ENCODE data around the gene CCRL2. TPM values are rescaled to one million over a fixed set of nuclear protein-coding genes. Genes with fewer than 3 reads are reported as not detected.

The CCRL2 gene
- total RNA-seq, 6 experiments from 2014 or later = 0.30 to 2.8 (median 1.3) TPM

GRCh38 chr3:46433841-46434240, 26.8 kb downstream of the CCRL2 start:
- WGBS (ENCODE audit: insufficient coverage, low coverage, low lambda C conversion rate, missing lambda C conversion rate) = 83% methylated on average over 1 of the region's 1 CpG
- intact Hi-C loops (cut with DNase I) = no loop called here
- TF ChIP-seq POLR2A (IDR thresholded peaks at IDR 0.05) (no peak), CTCF (IDR thresholded peaks at IDR 0.05) (no peak)
- Histone ChIP-seq H3K36me3 (no peaks in the 10 kb centered on the region), H3K4me1 (no peaks in the 10 kb centered on the region), H3K4me3 (no peak overlapping the region), H3K9me3 (no peaks in the 10 kb centered on the region), H3K27me3 (no peaks in the 10 kb centered on the region), H3K27ac (no peak overlapping the region)
- DNase-seq (no peak), ATAC-seq (no peak)

- no peak for TF ChIP-seq CTCF (IDR thresholded peaks at IDR 0.05)
- TF ChIP-seq POLR2A (IDR thresholded peaks at IDR 0.05) = no peak
- no peak overlapping the region for H3K27ac ChIP-seq
- H3K4me1 ChIP-seq = no peaks in the 10 kb centered on the region
- no peak overlapping the region for H3K4me3 ChIP-seq
- intact Hi-C loops (cut with DNase I) = no loop called here
- H3K9me3 ChIP-seq = no peaks in the 10 kb centered on the region
- no peaks in the 10 kb centered on the region for H3K27me3 ChIP-seq
- 77% methylated on average over 2 of the region's 3 CpGs for WGBS (ENCODE audit: insufficient coverage, low coverage, low lambda C conversion rate, missing lambda C conversion rate)
- no peaks in the 10 kb centered on the region for H3K36me3 ChIP-seq
- DNase-seq (no peak), ATAC-seq (no peak)
These were observed 28.1 kb downstream of the CCRL2 start for GRCh38 chr3:46435081-46435726.

- TF ChIP-seq POLR2A (IDR thresholded peaks at IDR 0.05) (no peak), CTCF (IDR thresholded peaks at IDR 0.05) (no peak)
- no peaks in the 10 kb centered on the region for H3K9me3 ChIP-seq
- H3K36me3 ChIP-seq = no peaks in the 10 kb centered on the region
- no peak overlapping the region for H3K27ac ChIP-seq
- intact Hi-C loops (cut with DNase I) = no loop called here
- no peaks in the 10 kb centered on the region for H3K27me3 ChIP-seq
- DNase-seq (no peak), ATAC-seq (no peak)
- H3K4me3 ChIP-seq = no peak overlapping the region
- WGBS (ENCODE audit: insufficient coverage, low coverage, low lambda C conversion rate, missing lambda C conversion rate) = 92% methylated on average over 2 of the region's 3 CpGs
- no peaks in the 10 kb centered on the region for H3K4me1 ChIP-seq
These were observed 31.8 kb downstream of the CCRL2 start for GRCh38 chr3:46438831-46439230.

- Histone ChIP-seq H3K36me3 (no peaks in the 10 kb centered on the region), H3K27me3 (no peaks in the 10 kb centered on the region), H3K9me3 (no peaks in the 10 kb centered on the region), H3K4me3 (no peak overlapping the region), H3K27ac (no peak overlapping the region), H3K4me1 (no peaks in the 10 kb centered on the region)
- WGBS (ENCODE audit: insufficient coverage, low coverage, low lambda C conversion rate, missing lambda C conversion rate) = 71% methylated on average over 4 of the region's 4 CpGs
- intact Hi-C loops (cut with DNase I) = no loop called here
- ATAC-seq = no peak
- DNase-seq = no peak
- no peak for TF ChIP-seq POLR2A (IDR thresholded peaks at IDR 0.05)
- TF ChIP-seq CTCF (IDR thresholded peaks at IDR 0.05) = no peak
These were observed 33.7 kb downstream of the CCRL2 start for GRCh38 chr3:46440531-46441294.

Data from right lobe of liver (tissue), 6 donors.